ENCODE data around the gene CACNA1I.
"Not testable (repeated sequence)": the region's sequence is repeated elsewhere in the genome, so short reads cannot be mapped to it uniquely, and the experiment has no call there.

The CACNA1I gene
- total RNA-seq = 32.2 to 89.9 reads per million in 2 donors

GRCh38 chr22:39570665-39571064, at the start of gene CACNA1I:
TSS of gene CACNA1I (plus strand) at chr22:39570753. CDS start at chr22:39570753, 0 bp downstream.
- DNase-seq = no peak

GRCh38 chr22:39521106-39521885, 49.3 kb upstream of the CACNA1I start:
- not testable (repeated sequence) for DNase-seq

GRCh38 chr22:39522091-39522490, 48.5 kb upstream of the CACNA1I start:
- not testable (repeated sequence) for DNase-seq

- DNase-seq = no peak
These were observed 47.8 kb upstream of the CACNA1I start for GRCh38 chr22:39522567-39523300.

GRCh38 chr22:39524089-39524752, 46.3 kb upstream of the CACNA1I start:
- DNase-seq = no peak

- DNase-seq = no peak
These were observed 45.5 kb upstream of the CACNA1I start for GRCh38 chr22:39524753-39525657.

GRCh38 chr22:39525658-39525975, 44.9 kb upstream of the CACNA1I start:
- no peak for DNase-seq

- DNase-seq = no peak
These were observed 43.8 kb upstream of the CACNA1I start for GRCh38 chr22:39526736-39527171.

- DNase-seq = no peak
These were observed 43.0 kb upstream of the CACNA1I start for GRCh38 chr22:39527481-39527961.

- DNase-seq = no peak
These were observed 42.4 kb upstream of the CACNA1I start for GRCh38 chr22:39528080-39528661.

GRCh38 chr22:39528681-39529486, 41.7 kb upstream of the CACNA1I start:
- DNase-seq = peak; percentile 79

- DNase-seq = no peak
These were observed 41.1 kb upstream of the CACNA1I start for GRCh38 chr22:39529487-39529851.

- no peak for DNase-seq
These were observed 40.4 kb upstream of the CACNA1I start for GRCh38 chr22:39530116-39530515.

- no peak for DNase-seq
These were observed 39.7 kb upstream of the CACNA1I start for GRCh38 chr22:39530692-39531331.

- DNase-seq = peak; percentile 83
These were observed 38.1 kb upstream of the CACNA1I start, which contains the start of gene RPS19BP1 for GRCh38 chr22:39532215-39533073. TSS of gene RPS19BP1 (minus strand) at chr22:39532748. CDS start at chr22:39532738, 10 bp downstream.

- no peak for DNase-seq
These were observed 36.5 kb upstream of the CACNA1I start for GRCh38 chr22:39534092-39534506.

GRCh38 chr22:39534591-39535356, 35.8 kb upstream of the CACNA1I start:
- DNase-seq = peak; percentile 57

- DNase-seq = no peak
These were observed 35.2 kb upstream of the CACNA1I start for GRCh38 chr22:39535357-39535725.
